Chondrocyte (in vitro differentiated cells): ENCODE results near the gene SLFN13. TPM values are rescaled to one million over a fixed set of nuclear protein-coding genes. Genes with fewer than 3 reads are reported as not detected.
"Not testable (repeated sequence)": the region's sequence is repeated elsewhere in the genome, so short reads cannot be mapped to it uniquely, and the experiment has no call there.

Experiments used
- DNase-seq: peaks from one replicate; pipeline ENCODE4 v3.0.0; 2021; ENCODE audit warnings: mixed read lengths, low spot score
- H3K27ac Mint-ChIP-seq: one replicate; pipeline ENCODE4 v1.8.0; 2021; ENCODE audit warnings: mild to moderate bottlenecking, moderate library complexity, mixed read lengths; ENCODE audit not compliant: unreplicated experiment
- H3K27me3 Mint-ChIP-seq: 2 replicates; pipeline ENCODE4 v1.8.0; 2021; ENCODE audit warnings: low read depth, mixed read lengths
- H3K36me3 Mint-ChIP-seq: 2 replicates; pipeline ENCODE4 v1.8.0; 2021; ENCODE audit warnings: low read depth, mixed read lengths
- H3K4me1 Mint-ChIP-seq: 2 replicates; pipeline ENCODE4 v1.8.0; 2021; ENCODE audit warnings: low read depth, mild to moderate bottlenecking, mixed read lengths
- H3K4me3 Mint-ChIP-seq: one replicate; pipeline ENCODE4 v1.8.0; 2021; ENCODE audit warnings: mild to moderate bottlenecking, moderate library complexity, mixed read lengths; ENCODE audit not compliant: unreplicated experiment
- H3K9me3 Mint-ChIP-seq: 2 replicates; pipeline ENCODE4 v1.8.0; 2021; ENCODE audit warnings: low read depth, mixed read lengths
- total RNA-seq: library from RNA; stranded (reverse); gene quantifications from 3 replicates; pipeline ENCODE4 v1.2.1, GENCODE V29; 2021
- TF ChIP-seq, protein P1 (sequence below): fragments of 200-600 bp; sonication (generic); IDR thresholded peaks from 2 replicates; pipeline ENCODE4 v1.5.0; 2021; ENCODE audit warnings: antibody characterized with exemption, mild to moderate bottlenecking, moderate library complexity

The SLFN13 gene
- total RNA-seq, 1 donor from 2014 or later = 5.0 TPM

DNA sequence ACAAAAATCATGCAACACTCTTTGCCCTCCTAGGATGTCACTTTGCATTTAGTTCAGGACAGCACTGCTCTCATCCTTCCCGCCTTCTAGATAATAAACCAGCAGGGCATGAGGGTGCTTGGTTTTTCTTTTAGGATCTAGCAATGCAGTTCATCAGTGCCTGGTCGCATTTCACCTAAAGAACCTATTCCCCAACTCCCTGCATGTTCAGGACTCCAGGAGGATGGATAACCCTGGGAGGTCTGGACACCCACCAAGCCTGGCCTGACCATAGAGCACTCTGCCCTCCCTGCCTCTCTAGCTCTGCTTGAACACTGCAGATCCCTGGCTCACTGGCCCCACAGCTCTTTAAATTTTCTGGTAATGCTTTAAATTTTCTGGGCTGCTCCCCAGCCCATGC, 18.9 kb downstream of the SLFN13 start:
- no peak overlapping the region for H3K4me3 Mint-ChIP-seq
- TF ChIP-seq, protein P1, sequence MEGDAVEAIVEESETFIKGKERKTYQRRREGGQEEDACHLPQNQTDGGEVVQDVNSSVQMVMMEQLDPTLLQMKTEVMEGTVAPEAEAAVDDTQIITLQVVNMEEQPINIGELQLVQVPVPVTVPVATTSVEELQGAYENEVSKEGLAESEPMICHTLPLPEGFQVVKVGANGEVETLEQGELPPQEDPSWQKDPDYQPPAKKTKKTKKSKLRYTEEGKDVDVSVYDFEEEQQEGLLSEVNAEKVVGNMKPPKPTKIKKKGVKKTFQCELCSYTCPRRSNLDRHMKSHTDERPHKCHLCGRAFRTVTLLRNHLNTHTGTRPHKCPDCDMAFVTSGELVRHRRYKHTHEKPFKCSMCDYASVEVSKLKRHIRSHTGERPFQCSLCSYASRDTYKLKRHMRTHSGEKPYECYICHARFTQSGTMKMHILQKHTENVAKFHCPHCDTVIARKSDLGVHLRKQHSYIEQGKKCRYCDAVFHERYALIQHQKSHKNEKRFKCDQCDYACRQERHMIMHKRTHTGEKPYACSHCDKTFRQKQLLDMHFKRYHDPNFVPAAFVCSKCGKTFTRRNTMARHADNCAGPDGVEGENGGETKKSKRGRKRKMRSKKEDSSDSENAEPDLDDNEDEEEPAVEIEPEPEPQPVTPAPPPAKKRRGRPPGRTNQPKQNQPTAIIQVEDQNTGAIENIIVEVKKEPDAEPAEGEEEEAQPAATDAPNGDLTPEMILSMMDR = no peak
- no peak for DNase-seq
- H3K9me3 Mint-ChIP-seq = no peaks in the 10 kb centered on the region
- no peaks in the 10 kb centered on the region for H3K36me3 Mint-ChIP-seq
- peaks cover 41% of the 10 kb centered on the region for H3K4me1 Mint-ChIP-seq
- H3K27me3 Mint-ChIP-seq = no peaks in the 10 kb centered on the region
- no peak overlapping the region for H3K27ac Mint-ChIP-seq

DNA sequence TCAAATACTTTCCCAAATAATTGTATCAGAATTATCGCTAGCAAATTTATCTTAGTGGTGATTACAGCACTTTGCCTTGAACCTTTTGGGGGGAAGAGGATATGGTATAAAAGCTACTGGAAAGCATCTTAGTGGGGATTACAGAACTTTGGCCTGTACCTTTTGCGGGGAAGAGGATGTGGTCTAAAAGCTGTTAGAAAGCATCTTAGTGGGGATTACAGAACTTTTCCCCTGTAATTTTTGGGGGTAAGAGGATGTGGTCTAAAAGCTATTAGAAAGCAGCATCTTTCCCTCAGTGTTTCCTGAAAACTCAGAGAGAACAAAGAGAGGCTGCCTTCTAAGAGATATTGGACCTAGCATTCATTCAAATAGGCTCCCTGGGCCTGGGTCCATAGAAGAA, 20.3 kb downstream of the SLFN13 start:
- Mint-ChIP-seq H3K36me3 (no peaks in the 10 kb centered on the region), H3K27me3 (no peaks in the 10 kb centered on the region), H3K4me3 (no peak overlapping the region)

DNA sequence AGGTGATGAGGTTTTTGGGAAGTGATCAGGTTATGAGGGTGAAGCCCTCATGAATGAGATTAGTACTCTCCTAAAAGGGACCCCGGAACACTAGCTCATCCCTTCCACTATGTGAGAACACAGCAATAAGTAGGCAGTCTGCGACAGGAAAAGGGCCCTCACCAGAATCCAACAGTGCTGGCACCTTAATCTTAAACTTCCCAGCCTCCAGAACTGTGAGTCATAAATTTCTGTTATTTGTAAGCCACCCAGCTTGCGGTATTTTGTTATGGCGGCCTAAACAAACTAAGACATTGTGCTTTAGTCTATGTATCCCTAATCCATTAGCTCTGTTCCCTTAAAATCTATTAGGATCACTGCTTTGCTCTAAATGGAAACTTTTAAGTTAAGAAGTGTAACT, 24.8 kb downstream of the SLFN13 start:
- DNase-seq = no peak
- Mint-ChIP-seq H3K27ac (no peak overlapping the region), H3K9me3 (no peaks in the 10 kb centered on the region), H3K4me3 (no peak overlapping the region), H3K27me3 (no peaks in the 10 kb centered on the region), H3K36me3 (peaks cover 8% of the 10 kb centered on the region), H3K4me1 (peaks cover 6% of the 10 kb centered on the region)
- TF ChIP-seq, protein P1 = no peak

More for the DNA sequence above, 20.3 kb downstream of the SLFN13 start:
- Mint-ChIP-seq H3K9me3 (no peaks in the 10 kb centered on the region), H3K4me1 (peaks cover 30% of the 10 kb centered on the region), H3K27ac (no peak overlapping the region)
- TF ChIP-seq, protein P1 = no peak
- DNase-seq = no peak

DNA sequence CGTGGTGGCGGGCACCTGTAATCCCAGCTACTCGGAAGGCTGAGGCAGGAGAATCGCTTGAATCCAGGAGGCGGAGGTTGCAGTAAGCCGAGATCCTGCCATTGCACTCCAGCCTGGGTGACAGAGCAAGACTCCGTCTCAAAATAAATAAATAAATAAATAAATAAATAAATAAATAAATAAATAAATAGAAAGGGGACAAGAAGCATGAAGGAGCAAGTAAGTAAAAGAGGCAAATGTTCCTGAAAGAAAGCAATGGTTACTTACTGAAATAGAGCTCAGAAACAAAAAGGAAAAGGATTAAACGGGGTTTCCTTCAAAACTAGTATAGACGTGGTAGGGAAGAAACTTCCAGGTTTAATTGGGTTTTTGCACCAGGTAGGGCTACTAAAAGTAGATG, 27.5 kb downstream of the SLFN13 start:
- H3K27me3 Mint-ChIP-seq, H3K9me3 Mint-ChIP-seq, H3K27ac Mint-ChIP-seq, H3K4me1 Mint-ChIP-seq, DNase-seq, H3K4me3 Mint-ChIP-seq: not testable (repeated sequence)
- peaks cover 13% of the 10 kb centered on the region for H3K36me3 Mint-ChIP-seq

DNA sequence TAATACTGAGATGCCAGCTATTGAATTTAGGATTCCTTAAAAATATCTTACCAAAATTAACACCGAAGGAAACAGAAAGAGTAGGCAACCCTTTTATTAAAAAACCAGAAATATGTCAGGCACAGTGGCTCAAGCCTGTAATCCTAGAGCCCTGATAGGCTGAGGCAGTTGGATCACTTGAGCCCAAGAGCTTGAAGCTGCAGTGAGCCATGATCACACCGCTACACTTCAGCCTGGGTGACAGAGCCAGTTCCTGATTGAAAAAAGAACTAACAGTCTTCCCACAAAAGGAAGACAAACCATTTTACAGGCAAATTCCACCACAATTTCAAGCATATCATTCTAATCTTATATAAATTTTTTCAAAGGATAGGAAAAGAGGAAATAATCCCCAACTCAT, 31.9 kb downstream of the SLFN13 start:
- TF ChIP-seq, protein P1 = no peak
- no peak overlapping the region for H3K4me3 Mint-ChIP-seq
- H3K9me3 Mint-ChIP-seq = peaks cover 20% of the 10 kb centered on the region
- no peaks in the 10 kb centered on the region for H3K4me1 Mint-ChIP-seq
- peaks cover 29% of the 10 kb centered on the region for H3K36me3 Mint-ChIP-seq
- H3K27me3 Mint-ChIP-seq = no peaks in the 10 kb centered on the region
- DNase-seq = no peak
- no peak overlapping the region for H3K27ac Mint-ChIP-seq

DNA sequence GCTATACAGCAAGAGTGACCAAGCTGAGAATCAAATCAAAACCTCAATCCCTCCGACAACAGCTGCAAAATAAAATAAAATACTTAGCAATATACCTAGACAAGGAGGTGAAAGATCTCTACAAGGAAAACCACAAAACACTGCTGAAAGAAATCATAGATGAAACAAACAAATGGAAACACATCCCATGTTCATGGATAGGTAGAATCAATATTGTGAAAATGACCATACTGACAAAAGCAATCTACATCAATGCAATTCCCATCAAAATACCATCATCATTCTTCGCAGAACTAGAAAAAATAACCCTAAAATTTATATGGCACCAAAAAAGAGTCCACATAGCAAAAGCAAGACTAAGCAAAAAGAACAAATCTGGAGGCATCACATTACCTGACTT, 33.9 kb downstream of the SLFN13 start:
- Mint-ChIP-seq H3K9me3 (peaks cover 20% of the 10 kb centered on the region), H3K36me3 (peaks cover 39% of the 10 kb centered on the region)
- not testable (repeated sequence) for H3K27ac Mint-ChIP-seq, H3K4me1 Mint-ChIP-seq, H3K4me3 Mint-ChIP-seq, DNase-seq, H3K27me3 Mint-ChIP-seq
